GM18511 (cell line): ENCODE data around the gene KIF25.

Experiments
- ATAC-seq: cut with Tn5 transposase; IDR thresholded peaks from one replicate; pipeline ENCODE4 v1.9.1; 2021; ENCODE audit warnings: mild to moderate bottlenecking, moderate library complexity; ENCODE audit not compliant: unreplicated experiment

The KIF25 gene

GRCh38 chr6:168049277-168049676 is 51.8 kb downstream of the KIF25 start:
- ATAC-seq: no peak

- no peak for ATAC-seq
These were observed 52.3 kb downstream of the KIF25 start for GRCh38 chr6:168049706-168050224.

DNA sequence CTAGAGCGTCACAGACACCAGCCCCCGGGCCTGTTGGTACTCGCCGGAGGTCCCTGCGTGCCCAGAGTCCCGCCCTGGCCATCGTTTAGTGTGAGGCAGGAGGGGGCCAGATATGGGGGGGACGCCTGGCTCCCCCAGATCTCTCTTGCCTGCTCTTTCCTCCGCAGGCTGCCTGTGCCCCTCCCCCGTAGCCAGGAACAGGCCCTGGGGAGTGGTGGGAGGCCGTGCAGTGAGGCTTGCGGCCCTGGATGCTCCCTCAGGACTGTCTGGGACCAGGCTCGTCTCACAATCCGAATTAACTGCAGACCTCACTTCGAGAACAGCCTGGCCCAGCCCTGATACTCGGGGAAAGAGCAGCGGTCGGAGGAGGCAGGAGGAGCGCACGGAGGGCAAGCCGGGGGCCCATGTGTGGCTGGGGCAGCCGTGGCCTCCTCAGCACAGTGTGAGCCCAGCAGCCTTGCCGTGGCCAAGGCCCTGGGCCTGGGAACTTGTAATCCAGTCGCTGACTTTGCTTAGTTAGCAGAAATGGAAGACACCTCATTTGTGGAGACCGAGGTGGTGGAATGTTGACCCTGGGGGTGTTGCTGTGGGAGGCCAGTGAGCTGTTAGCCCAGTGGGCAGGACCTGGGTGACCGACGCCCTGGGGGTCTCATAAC is 52.9 kb downstream of the KIF25 start:
- ATAC-seq: no peak

DNA sequence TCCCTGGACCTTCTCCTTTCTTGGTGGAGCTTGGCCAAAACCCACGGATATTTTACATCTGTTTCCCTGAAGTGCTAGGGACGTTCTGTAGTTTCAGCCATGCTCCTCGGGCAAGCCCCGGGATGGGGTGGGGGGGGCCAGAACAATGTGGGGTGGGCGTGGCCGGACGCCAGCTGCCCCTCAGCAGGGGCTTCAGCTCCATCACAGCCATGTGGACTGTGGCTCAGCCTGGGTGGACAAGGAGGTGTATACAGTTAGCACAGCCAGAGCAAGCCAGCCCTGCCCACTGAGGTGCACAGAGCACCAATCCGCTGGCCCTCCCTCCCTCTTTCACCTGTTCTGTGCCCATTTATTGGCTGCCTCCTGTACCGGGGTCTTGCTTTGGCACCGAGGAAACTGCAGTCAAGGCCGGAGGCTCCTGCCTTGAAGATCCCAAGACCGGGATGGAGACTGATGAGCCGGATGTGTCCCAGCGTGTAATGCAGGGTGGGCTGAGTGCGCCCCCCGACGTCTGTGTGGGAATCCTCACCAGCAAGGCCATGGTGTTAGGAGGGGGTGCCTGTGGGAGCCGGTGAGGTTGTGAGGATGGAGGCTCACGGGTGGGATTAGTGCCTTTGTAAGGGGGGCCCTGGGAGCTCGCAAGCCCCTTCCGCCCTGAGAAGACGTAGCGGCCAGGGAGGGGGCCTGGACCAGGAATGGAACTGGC is 53.6 kb downstream of the KIF25 start:
- no peak for ATAC-seq

DNA sequence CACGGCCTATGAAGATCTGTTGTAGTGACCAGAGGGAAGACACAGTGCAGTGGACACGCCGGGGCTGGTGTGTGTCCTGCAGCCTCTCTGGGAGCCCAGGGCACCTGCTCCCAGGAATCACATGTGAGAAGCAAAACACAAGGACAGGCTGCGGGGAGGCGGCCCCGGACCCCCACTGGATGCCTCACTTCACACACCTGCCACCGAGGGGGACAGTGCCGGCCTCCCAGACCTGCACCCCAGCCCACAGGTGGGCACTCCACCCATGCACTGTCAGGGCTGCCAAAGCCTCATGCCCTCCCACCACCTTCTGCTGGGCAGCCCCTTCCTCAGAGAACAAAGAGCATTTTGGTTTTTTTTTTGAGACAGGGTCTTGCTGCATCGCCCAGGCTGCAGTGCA is 54.2 kb downstream of the KIF25 start:
- ATAC-seq: no peak

DNA sequence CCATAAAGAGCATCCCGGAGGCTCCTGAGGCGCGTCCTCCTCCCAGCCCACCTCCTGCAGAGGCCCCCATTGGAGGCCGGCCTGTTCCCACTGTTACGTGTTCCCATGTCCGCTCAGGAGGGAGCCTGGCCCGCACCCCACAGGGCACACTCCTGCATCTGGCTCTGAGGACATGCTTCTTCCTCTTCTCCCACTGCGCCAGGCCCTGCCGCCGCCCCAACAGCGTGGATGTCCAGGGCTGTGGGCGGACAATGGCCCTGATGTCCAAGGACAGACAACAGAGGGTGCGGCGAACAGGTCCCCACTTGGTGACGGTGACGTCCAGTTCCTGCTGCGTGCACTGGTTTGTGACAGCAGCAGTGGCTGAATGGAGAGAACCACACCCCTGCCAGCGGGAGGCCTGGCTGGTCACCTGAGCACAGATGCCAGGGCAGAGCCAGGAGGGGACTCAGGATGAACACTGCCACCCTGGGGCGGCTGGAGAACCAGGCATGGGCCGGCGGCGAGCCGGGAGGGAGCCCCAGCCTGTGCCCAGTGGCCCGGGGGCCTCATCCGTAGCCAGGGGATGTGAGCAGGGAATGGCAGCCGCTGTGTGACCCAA is 54.9 kb downstream of the KIF25 start:
- ATAC-seq: no peak

- ATAC-seq: no peak
These were observed 55.9 kb downstream of the KIF25 start for GRCh38 chr6:168053086-168053956.

DNA sequence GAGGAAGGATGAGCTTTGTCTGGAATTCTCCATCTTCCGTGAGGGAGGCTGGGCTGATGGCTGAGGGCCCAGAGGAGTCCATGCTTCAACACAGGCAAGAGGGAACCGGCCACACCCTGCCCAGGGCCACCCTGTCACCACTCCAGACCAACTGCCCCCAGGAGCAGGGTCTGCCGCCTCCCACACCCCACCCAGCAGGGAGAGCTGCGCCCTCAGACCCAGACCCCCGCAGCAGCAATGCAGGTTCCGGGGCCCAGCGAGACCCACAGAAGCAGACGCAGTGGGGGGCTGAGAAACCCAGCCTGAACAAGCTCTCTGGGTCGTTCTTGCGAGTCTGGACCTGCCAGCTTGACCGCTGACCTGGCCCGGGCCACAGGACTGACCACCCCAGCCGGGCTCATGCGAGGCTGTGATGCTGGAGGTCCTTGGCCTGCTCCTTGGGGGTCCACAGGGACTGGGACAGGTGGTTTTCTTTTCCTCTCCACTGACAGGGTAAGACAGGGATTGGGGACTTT is 56.5 kb downstream of the KIF25 start:
- ATAC-seq: no peak

- no peak for ATAC-seq
These were observed 57.5 kb downstream of the KIF25 start for GRCh38 chr6:168054765-168055560.

GRCh38 chr6:168055696-168056489 is 58.4 kb downstream of the KIF25 start:
- ATAC-seq: no peak

DNA sequence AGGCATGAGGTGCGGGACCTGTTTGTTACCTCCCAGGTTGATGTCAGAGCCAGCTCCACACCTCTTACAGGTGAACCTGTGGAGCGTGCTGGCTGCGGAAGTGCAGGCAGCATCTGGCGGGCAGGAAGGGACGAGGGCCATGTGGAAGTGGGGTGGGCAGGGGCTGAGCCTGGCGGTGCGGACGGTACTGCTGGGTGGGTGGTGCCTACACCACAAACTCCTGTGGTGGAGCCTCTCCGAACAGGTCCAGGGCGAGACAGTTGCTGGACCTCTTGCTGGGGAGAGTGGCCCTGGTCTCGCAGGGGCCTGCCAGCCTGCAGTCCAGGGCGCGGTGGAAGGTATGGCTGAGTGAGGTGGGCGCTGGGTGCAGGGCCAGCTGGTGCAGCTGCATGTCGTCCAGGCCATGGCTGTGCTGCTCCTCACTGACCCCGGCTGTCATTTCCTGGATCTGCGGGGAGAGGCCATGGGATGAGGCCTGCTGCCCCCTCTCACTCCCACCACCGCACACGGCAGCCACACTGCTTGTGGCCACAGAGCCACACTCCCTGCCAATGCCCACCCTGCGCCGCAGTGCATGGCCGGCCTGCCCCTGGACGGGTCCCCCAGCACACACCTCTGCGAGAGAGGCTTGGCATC is 59.5 kb downstream of the KIF25 start:
- no peak for ATAC-seq

- ATAC-seq: no peak
These were observed 60.4 kb downstream of the KIF25 start for GRCh38 chr6:168057836-168058235.

DNA sequence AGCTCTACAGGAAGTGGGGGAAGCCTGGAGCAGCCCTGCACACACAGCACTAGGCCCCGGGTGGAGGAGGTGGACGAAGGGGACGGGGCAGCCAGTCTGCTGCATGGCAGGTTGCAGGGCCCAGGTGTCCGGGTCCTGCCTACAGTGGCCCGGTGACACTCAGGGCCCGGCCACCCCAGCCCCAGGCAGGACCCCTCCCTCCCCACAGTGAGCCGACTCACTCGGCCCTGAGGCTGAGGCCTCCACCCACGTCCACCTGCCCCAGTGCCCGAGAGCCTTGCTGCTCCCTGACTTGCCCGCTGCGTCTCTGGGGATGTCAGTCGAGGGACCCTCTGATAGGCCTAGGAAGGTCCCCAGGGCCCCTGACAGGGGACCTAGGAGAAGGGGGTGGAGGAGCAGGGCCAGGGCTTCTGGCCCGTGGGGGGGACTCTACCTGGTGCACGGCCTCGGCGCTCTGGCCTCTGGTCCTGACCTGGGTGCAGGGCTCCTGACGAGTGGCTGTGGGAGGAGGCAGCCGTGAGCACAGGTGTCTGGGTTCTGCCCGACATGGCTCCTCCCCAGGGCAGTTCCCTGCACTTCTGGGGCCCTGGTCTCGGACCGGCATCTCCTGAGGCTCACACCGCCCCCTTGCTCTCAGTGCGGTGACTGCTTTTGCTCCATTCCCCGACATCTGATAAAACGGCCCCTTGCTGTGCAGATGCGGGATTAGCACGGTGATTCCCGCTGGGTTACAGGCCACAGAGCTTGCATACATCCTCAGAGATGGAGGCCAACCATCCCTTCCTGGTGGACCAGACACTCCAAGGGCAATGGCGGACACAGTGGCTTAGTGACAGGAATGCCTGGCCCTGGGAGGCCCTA is 61.5 kb downstream of the KIF25 start:
- ATAC-seq: no peak

DNA sequence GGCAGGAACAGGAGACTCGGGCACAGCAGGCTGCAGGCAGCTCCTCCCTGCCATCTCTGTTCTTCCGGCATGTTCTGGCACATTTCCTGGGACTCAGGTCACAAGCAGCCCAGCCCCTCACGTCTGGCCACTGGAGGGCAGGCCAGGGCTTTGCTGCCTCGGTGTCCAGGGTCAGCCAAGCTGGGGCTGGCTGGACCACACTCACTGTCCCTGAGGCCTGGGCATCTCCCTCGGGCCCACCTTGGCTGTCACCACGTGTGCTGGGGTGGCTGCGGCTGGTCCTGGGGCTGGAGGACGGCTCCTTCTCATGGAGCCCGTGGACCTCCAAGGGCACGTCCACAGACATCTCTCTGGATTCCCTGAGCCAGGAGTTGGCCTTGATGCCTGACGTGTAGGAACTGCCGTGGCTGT is 63.1 kb downstream of the KIF25 start:
- no peak for ATAC-seq

DNA sequence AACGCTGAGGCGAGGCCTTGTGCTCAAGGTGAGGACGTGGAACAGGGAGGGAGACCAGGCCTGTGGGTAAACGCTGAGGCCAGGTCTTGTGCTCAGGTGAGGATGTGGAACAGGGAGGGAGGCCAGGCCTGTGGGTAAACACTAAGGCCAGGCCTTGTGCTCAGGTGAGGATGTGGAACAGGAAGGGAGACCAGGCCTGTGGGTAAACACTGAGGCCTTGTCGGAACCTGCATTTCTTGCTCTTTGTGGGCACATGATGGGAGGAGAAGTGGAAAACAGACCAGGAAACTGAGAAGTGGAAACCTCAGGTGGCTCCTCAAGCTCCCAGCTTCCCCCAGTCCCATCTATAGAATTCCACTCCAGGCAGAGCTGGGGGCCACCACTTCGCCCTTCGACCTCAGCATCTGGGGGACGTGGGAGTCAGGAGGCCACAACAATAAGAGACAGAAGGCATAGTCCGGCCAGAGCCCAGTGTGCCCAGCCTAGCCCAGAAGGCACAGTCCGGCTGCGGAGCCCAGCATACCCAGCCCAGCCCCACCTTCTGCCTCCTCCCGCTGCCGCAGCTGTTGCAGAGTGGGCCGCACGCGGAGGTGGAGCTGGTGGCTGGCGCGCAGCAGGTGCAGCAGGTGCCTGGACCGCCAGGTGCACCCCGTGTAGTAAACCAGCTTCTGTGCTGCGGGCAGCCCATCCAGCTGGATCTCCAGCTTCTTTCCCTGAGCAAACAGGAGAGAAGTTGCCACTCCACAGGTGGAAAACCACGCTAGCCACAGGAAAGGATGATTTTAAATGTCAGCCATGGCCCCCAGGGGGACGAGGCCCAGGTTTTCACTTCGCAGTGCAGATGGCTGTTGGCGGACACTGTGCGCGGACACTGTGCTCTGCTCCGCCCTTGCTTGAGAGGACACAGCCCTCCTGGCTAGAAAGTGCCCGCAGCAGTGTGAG is 64.1 kb downstream of the KIF25 start:
- no peak for ATAC-seq

DNA sequence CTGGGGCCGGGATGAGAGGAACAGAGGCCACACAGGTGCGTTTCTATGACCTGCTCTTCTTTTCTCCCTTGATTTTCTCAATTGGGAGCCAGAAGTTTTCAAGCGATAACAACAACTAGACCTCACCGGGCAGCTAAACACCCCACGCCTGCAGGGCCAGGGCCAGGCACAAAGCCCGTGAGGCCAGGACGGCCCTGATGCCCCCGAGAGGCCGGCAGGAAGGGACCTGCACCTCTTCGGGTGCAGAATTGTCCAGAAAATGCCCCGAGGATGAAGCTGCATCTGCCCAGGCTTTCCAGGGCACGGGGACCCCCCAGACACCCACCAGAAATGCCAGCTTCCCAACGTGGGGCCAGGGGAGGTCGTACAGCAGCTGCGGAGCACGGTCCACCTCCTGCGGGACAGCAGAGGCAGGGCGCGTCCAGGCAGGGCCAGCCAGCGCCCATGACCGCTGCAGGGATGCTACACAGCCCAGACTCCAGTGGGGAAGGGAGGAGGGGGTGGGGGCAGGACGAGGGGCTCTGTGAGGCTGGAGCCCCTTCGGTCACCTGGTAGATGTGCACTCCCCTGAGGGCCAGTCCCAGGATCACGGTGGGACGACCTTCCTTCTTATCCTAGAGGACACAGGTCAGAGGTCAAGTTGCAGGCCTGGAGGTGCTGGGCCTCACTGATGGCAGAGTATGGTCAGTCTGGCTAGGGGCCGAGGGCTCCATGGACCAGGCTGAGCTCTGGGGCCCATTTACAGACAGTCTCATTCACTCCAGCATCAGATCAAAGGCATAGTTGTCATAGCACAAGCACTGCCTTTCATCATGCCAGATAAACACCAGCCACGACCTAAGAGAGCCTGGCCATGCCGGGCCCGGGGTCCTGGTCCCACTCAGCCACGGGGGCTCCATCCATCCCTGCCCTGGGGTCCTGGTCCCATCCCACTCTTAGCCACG is 65.1 kb downstream of the KIF25 start:
- no peak for ATAC-seq
